GM18505 (cell line): ENCODE data around the gene TNFSF18.
"Not testable (repeated sequence)": the region's sequence is repeated elsewhere in the genome, so short reads cannot be mapped to it uniquely, and the experiment has no call there.

Experiments
- ATAC-seq: cut with Tn5 transposase; IDR thresholded peaks from one replicate; pipeline ENCODE4 v1.9.1; 2021; ENCODE audit not compliant: unreplicated experiment
- POLR2A ChIP-seq: IDR thresholded peaks from 4 replicates; pipeline ENCODE4 v1.6.1; 2011; ENCODE audit warnings: borderline replicate concordance; ENCODE audit not compliant: insufficient read depth, insufficient read length; ENCODE audit errors: extremely low read depth

The TNFSF18 gene

DNA sequence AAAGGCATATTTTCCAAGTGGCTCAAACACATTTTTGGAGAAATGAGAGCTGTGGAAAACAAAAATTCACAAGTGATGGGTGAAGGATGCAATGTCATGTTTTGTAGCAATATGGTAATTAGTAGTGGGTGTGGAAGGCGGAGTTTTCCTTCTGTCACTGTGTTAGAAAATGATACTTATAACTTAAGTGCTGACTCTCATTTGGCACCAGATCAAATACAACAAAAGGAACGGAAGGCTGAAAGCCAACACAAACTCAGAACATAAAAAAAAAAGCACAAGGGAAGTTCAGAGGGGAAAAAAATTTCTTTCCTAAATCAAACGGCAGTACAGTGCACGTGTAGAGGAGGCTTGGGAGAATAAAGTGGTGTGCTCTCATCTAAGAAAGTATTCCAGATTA, at the start of gene TNFSF18:
Gene TNFSF18 (minus strand): TSS at position 77 of the 400 bp plus-strand sequence. CDS start 45 bp downstream, at position 32.
- no peak for ATAC-seq
- TF ChIP-seq POLR2A = no peak

DNA sequence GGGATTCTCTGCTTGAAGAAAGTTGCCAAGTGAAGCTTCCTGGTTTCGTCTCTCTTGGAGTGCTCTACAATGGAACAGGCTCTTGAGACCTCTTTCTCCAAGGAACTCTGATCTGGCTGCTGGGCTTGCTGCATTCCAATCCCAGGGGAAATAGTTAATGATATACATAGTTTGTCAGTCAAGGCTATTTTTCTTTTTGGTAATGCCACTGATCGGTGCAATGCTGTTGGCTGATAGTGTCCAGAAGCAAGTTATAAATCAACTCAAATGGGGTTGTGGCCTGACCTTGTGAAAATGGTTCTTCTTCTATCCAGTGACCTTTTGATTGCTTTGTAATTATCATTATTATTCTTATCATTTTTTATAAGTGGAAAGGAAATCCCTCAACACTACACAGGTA, 48.4 kb upstream of the TNFSF18 start:
- no peak for ATAC-seq
- no peak for TF ChIP-seq POLR2A

- no peak for ATAC-seq
- TF ChIP-seq POLR2A = no peak
Observed at GRCh38 chr1:173098117-173098516, 47.4 kb upstream of the TNFSF18 start.

DNA sequence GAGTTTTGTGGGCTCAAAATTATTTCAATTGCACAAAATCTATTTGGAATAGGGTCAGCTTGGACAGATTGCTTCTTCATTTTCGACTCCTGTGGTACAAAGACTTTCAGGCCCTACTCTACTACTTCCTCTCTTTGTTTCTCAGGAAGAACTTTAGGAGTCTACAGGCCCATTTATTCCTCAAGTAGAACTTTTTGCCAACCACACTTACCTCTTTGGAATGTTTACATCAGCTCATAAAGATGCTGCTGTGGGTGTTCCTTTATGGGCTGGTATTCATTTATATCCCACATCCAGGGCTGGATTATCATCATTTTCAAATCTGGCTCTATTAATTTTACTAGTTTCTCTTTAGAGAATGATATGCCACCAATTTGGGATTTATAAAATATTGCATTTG, 46.3 kb upstream of the TNFSF18 start:
- TF ChIP-seq POLR2A = no peak
- ATAC-seq = no peak

DNA sequence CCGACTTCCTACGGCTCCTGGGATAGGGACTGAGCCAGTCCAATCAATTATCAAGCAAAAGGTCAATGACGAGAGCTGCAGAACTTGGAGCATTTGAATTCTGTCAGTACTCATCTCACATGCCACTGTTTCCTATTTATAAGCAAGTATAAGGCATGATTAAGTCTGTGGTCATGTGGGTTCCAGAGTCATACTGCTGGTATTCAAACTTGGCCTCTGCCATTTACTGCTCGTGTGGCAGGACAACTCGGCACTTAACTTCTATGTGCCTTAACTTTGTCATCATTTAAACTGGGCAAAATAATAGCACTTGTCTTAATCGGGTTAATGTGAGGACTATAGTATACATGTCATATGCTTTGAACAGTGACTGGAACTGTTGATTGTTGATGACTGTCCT, 44.9 kb upstream of the TNFSF18 start:
- TF ChIP-seq POLR2A = no peak

DNA sequence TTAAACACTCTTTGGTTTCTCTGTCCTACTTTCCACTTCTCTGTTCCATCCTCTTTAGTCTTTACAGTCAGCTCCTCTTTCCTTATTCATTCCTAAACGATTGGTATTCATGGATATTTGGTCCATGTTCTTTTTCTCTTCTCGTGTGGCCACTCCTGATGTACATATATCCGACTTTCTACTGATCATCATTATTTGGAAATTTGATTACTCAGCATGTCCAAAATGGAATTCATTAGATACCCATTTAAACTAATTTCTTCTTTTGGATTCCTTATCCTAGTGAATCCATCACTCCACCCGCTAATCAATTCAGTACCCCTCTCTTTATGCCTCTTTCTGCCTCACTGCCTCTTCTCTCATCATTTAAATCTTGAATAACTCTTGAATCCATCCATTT, 43.8 kb upstream of the TNFSF18 start:
- TF ChIP-seq POLR2A = no peak
- no peak for ATAC-seq

More for the DNA sequence above, 44.9 kb upstream of the TNFSF18 start:
- ATAC-seq = no peak

GRCh38 chr1:173093691-173094445, 43.1 kb upstream of the TNFSF18 start:
- no peak for ATAC-seq
- TF ChIP-seq POLR2A = no peak

DNA sequence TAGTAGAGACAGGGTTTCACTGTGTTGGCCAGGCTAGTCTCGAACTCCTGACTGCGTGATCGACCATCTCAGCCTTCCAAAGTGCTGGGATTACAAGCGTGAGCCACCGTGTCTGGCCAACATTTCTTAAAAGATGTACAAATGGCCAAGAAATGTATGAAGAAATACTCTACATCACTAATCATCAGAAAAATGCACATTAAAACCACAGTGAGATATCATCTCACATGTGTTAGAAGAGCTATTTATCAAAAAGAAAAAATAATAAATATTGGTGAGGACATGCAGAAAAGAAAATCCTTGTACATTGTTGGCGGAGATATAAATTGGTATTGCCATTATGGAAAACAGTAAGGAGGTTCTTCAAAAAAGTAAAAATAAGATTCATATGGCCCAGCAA, 33.6 kb upstream of the TNFSF18 start:
- no peak for TF ChIP-seq POLR2A
- no peak for ATAC-seq

DNA sequence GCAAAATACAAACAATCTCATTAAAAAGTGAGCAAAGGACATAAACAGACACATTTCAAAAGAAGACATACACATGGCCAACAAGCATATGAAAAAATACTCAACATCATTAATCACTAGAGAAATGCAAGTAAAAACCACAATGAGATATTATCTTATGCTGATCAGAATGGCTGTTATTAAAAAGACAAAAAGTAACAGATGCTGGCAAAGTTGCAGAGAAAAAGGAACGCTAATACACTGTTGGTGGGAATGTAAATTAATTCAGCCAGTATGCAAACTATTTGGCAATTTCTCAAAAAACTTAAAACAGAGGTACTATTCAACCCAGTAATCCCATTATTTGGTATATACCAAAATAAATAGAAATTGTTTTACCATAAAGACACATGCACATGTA, 32.2 kb upstream of the TNFSF18 start:
- no peak for ATAC-seq
- TF ChIP-seq POLR2A = no peak

DNA sequence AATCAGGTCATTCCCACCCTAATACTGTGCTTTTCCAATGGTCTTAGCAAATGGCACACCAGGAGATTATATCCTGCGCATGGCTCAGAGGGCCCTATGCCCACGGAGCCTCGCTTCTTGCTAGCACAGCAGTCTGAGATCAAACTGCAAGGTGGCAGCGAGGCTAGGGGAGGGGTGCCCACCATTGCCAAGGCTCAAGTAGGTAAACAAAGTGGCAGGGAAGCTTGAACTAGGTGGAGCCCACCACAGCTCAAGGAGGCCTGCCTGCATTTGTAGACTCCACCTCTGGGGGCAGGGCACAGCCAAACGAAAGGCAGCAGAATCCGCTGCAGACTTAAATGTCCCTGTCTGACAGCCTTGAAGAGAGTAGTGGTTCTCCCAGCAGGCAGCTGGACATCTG, 23.5 kb upstream of the TNFSF18 start:
- not testable (repeated sequence) for ATAC-seq

DNA sequence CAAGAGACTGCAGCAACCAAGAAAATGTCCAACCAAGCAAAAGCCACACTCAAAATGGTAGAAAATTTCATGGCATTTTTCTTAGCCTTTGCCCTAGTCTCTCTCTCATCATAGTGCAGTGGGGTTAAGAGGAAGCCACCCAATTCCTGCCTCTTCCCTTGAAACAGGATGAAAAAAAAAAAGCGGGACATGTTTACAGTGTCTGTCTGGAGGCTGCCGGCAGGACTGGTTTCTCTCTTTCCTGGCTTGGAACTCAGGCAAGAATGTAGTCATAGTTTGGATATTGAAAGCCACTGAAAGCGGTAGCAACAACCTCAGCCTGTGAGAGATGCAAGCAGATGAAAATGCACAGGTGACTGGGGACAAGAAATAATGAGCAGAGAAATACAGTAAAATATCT, 13.3 kb upstream of the TNFSF18 start:
- TF ChIP-seq POLR2A = no peak
- no peak for ATAC-seq

DNA sequence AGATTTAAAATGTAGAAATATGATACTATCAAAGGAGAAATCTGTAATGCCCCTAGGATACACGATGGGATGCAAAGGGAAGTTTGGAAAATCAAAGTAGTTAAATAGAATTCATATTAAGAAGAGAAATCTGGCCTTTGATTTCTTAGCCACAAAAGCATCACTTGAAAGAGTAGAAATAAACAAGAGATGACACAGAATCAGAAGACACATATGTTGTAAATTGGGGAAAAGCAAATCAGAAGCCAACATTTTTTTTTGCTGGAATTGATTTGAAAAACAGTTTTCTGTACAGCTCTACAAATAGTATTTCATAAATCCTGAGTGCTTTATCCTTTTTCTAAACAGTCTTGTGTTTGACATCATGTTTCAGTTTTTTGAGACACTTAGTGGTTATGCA, 12.4 kb upstream of the TNFSF18 start:
- no peak for ATAC-seq
- TF ChIP-seq POLR2A = no peak

GRCh38 chr1:173062150-173062938, 11.6 kb upstream of the TNFSF18 start:
- TF ChIP-seq POLR2A = no peak
- ATAC-seq = no peak

GRCh38 chr1:173058556-173058955, 7.8 kb upstream of the TNFSF18 start:
- ATAC-seq = no peak
- no peak for TF ChIP-seq POLR2A
